ENCODE measurements around the gene BRAF. TPM values are rescaled to one million over a fixed set of nuclear protein-coding genes. Genes with fewer than 3 reads are reported as not detected.
A peak's percentile ranks its signal among the peaks of the same experiment; 100 is the strongest.

Gene BRAF
- total RNA-seq, 3 donors from 2014 or later = 25.5 to 44.2 (median 29.2) TPM

GRCh38 chr7:140923358-140924006 lies 1.2 kb downstream of the BRAF start:
- TF ChIP-seq CTCF (IDR thresholded peaks at IDR 0.05) = no peak
- intact Hi-C loops (cut with DNase I, micrococcal nuclease) = no loop called here
- peak in 1 of 3 donors; percentile 22 for DNase-seq
- Histone ChIP-seq H3K4me1 (ENCODE audit: low read depth) (peaks cover 2% of the 10 kb centered on the region), H3K9me3 (no peaks in the 10 kb centered on the region), H3K36me3 (ENCODE audit: low read depth) (no peaks in the 10 kb centered on the region), H3K4me3 (peak overlapping the region; percentile 90)
- ATAC-seq = peak; percentile 11

- intact Hi-C loops (cut with DNase I, micrococcal nuclease) = no loop called here
- Histone ChIP-seq H3K4me1 (ENCODE audit: low read depth) (peaks cover 2% of the 10 kb centered on the region), H3K4me3 (no peak overlapping the region), H3K36me3 (ENCODE audit: low read depth) (no peaks in the 10 kb centered on the region), H3K9me3 (no peaks in the 10 kb centered on the region)
- TF ChIP-seq CTCF (IDR thresholded peaks at IDR 0.05) = no peak
- ATAC-seq (no peak), DNase-seq (no peak)
Measured at GRCh38 chr7:140922741-140923345, 1.9 kb downstream of the BRAF start.

- Histone ChIP-seq H3K4me1 (ENCODE audit: low read depth) (peaks cover 2% of the 10 kb centered on the region), H3K36me3 (ENCODE audit: low read depth) (no peaks in the 10 kb centered on the region), H3K9me3 (no peaks in the 10 kb centered on the region), H3K4me3 (no peak overlapping the region)
- TF ChIP-seq CTCF (IDR thresholded peaks at IDR 0.05) = no peak
- DNase-seq = no peak
- intact Hi-C loops (cut with DNase I, micrococcal nuclease) = no loop called here
- no peak for ATAC-seq
Measured at GRCh38 chr7:140920745-140921144, 4.0 kb downstream of the BRAF start.

- H3K4me1 ChIP-seq (ENCODE audit: low read depth) = no peaks in the 10 kb centered on the region
- H3K36me3 ChIP-seq (ENCODE audit: low read depth) = no peaks in the 10 kb centered on the region
- no peaks in the 10 kb centered on the region for H3K9me3 ChIP-seq
- no peak for DNase-seq
- intact Hi-C loops (cut with DNase I, micrococcal nuclease) = no loop called here
- ATAC-seq = no peak
- no peak for TF ChIP-seq CTCF (IDR thresholded peaks at IDR 0.05)
- no peak overlapping the region for H3K4me3 ChIP-seq
Measured at GRCh38 chr7:140918236-140918635, 6.5 kb downstream of the BRAF start.

- intact Hi-C loops (cut with DNase I, micrococcal nuclease) = no loop called here
- no peak for TF ChIP-seq CTCF (IDR thresholded peaks at IDR 0.05)
- Histone ChIP-seq H3K4me3 (no peak overlapping the region), H3K4me1 (ENCODE audit: low read depth) (peaks cover 3% of the 10 kb centered on the region), H3K9me3 (no peaks in the 10 kb centered on the region), H3K36me3 (ENCODE audit: low read depth) (no peaks in the 10 kb centered on the region)
- ATAC-seq = peak; percentile 63
- no peak for DNase-seq
Measured at GRCh38 chr7:140917258-140917657, 7.5 kb downstream of the BRAF start.

Measured in mucosa of descending colon (tissue), 3 donors.